SK-N-SH (cell line): Measurements from ENCODE around the gene PARP9. TPM values are rescaled to one million over a fixed set of nuclear protein-coding genes. Genes with fewer than 3 reads are reported as not detected.

Source experiments
- CTCF ChIA-PET: fragments of 300-600, 350-600 bp; formaldehyde crosslinking; extraction: SDS; loops from one replicate; lab custom pipeline; 2021; lab: Yijun Ruan, JAX
- POLR2A ChIA-PET: fragments of 350-600 bp; sonication (Branson Sonifier 250); formaldehyde crosslinking; extraction: SDS; loops from one replicate; lab custom pipeline; 2020; ENCODE audit warnings: antibody characterized with exemption, inconsistent platforms; lab: Yijun Ruan, JAX
- DNase-seq: peaks from one replicate; pipeline ENCODE4 v3.0.0; 2012
- H2AFZ ChIP-seq: fragments of 200-600 bp; sonication (generic); 2 replicates; pipeline ENCODE4 v1.8.1; 2016; ENCODE audit warnings: antibody characterized with exemption, mild to moderate bottlenecking, low read depth
- H3F3A ChIP-seq: fragments of 200-600 bp; sonication (generic); replicated peaks from 2 replicates; pipeline ENCODE3; 2016; ENCODE audit warnings: antibody characterized with exemption, mild to moderate bottlenecking; ENCODE audit not compliant: insufficient read depth
- H3K27ac ChIP-seq, 2 experiments: fragments of 200-500 bp in 1 of 2; fragments of 200-600 bp in 1 of 2; sonication (Bioruptor generic) in 1 of 2; sonication (generic), shearing (Covaris generic) in 1 of 2; 2 replicates each; pipeline versions ENCODE4 v1.5.1 to v1.6.1; 2014 to 2016; ENCODE audit warnings: low read depth in 2 of 2, inconsistent platforms in 1 of 2, low read length in 1 of 2, mild to moderate bottlenecking in 1 of 2, mixed read lengths in 1 of 2
- H3K27me3 ChIP-seq: fragments of 200-600 bp; sonication (generic), shearing (Covaris generic); 2 replicates; pipeline ENCODE4 v1.6.1; 2016; ENCODE audit warnings: mixed run types; ENCODE audit not compliant: insufficient read depth
- H3K36me3 ChIP-seq, 2 experiments: fragments of 200-500 bp in 1 of 2; fragments of 200-600 bp in 1 of 2; sonication (Bioruptor generic) in 1 of 2; sonication (generic) in 1 of 2; replicated peaks in 1 of 2; 2 replicates each; pipeline versions ENCODE3 to v1.5.1; 2014 to 2016; ENCODE audit warnings: low read length in 1 of 2, mild to moderate bottlenecking in 1 of 2; ENCODE audit not compliant: insufficient read depth in 2 of 2, control insufficient read depth in 1 of 2
- H3K4me1 ChIP-seq, 2 experiments: fragments of 200-500 bp in 1 of 2; fragments of 200-600 bp in 1 of 2; sonication (Bioruptor generic) in 1 of 2; sonication (generic), shearing (Covaris generic) in 1 of 2; 2 replicates each; pipeline versions ENCODE4 v1.5.1 to v1.6.1; 2014 to 2016; ENCODE audit warnings: low read depth in 1 of 2, low read length in 1 of 2, mixed run types in 1 of 2; ENCODE audit not compliant: insufficient read depth in 2 of 2, control insufficient read depth in 1 of 2
- H3K4me2 ChIP-seq: fragments of 200-600 bp; sonication (generic), shearing (Covaris generic); 2 replicates; pipeline ENCODE4 v1.6.1; 2017; ENCODE audit warnings: mixed run types
- H3K4me3 ChIP-seq, 2 experiments: fragments of 200-500 bp in 1 of 2; fragments of 200-600 bp in 1 of 2; sonication (Bioruptor generic) in 1 of 2; sonication (generic), shearing (Covaris generic) in 1 of 2; 2 replicates each; pipeline versions ENCODE4 v1.5.1 to v1.8.1; 2014 to 2016; ENCODE audit warnings: low read depth in 2 of 2, inconsistent platforms in 1 of 2, low read length in 1 of 2, mild to moderate bottlenecking in 1 of 2, mixed read lengths in 1 of 2, moderate library complexity in 1 of 2
- H3K79me2 ChIP-seq: fragments of 200-600 bp; sonication (generic); 2 replicates; pipeline ENCODE4 v1.8.1; 2017; ENCODE audit warnings: mild to moderate bottlenecking; ENCODE audit not compliant: insufficient read depth
- H3K9ac ChIP-seq: fragments of 200-600 bp; sonication (generic); 2 replicates; pipeline ENCODE4 v1.6.1; 2017; ENCODE audit warnings: mixed run types
- H3K9me2 ChIP-seq: fragments of 200-600 bp; sonication (generic); 2 replicates; pipeline ENCODE4 v1.6.1; 2017; ENCODE audit warnings: mixed run types
- H3K9me3 ChIP-seq: fragments of 200-600 bp; sonication (generic); 2 replicates; pipeline ENCODE4 v1.6.1; 2017; ENCODE audit warnings: mixed run types, mild to moderate bottlenecking, moderate library complexity
- H4K20me1 ChIP-seq: fragments of 200-600 bp; sonication (generic); 2 replicates; pipeline ENCODE4 v1.6.1; 2017; ENCODE audit warnings: mild to moderate bottlenecking, mixed run types; ENCODE audit not compliant: insufficient read depth
- CHD2 ChIP-seq: fragments of 150-350 bp; IDR thresholded peaks from 2 replicates; pipeline ENCODE4 v1.6.1; 2018; ENCODE audit warnings: low read length; ENCODE audit not compliant: partially characterized antibody
- ELF1 ChIP-seq: IDR thresholded peaks from 2 replicates; pipeline ENCODE4 v1.4.0; 2012
- EZH2phosphoT487 ChIP-seq: fragments of 200-600 bp; sonication (generic); IDR thresholded peaks from 2 replicates; pipeline ENCODE4 v1.6.1; 2017; ENCODE audit warnings: low read depth, mixed run types, mild to moderate bottlenecking, antibody characterized with exemption, moderate library complexity, borderline replicate concordance
- FOXJ3 ChIP-seq: sonication (generic); formaldehyde crosslinking; IDR thresholded peaks from 2 replicates; pipeline ENCODE4 v1.5.1; 2020; ENCODE audit warnings: mild to moderate bottlenecking, missing genetic modification reagents
- FOXM1 ChIP-seq: IDR thresholded peaks from 2 replicates; pipeline ENCODE4 v1.4.0; 2012; ENCODE audit warnings: low read depth, mild to moderate bottlenecking
- GABPA ChIP-seq: IDR thresholded peaks from 2 replicates; pipeline ENCODE4 v1.4.0; 2012; ENCODE audit warnings: low read depth, mild to moderate bottlenecking
- GATA2 ChIP-seq: sonication (generic); formaldehyde crosslinking; IDR thresholded peaks from 2 replicates; pipeline ENCODE4 v1.5.0; 2020; ENCODE audit warnings: mild to moderate bottlenecking, missing genetic modification reagents
- IRF3 ChIP-seq: fragments of 150-350 bp; IDR thresholded peaks from 2 replicates; pipeline ENCODE4 v1.6.1; 2016; ENCODE audit warnings: mild to moderate bottlenecking, low read depth, low read length
- NFIC ChIP-seq: IDR thresholded peaks from 2 replicates; pipeline ENCODE4 v1.4.0; 2012; ENCODE audit warnings: borderline replicate concordance
- RAD21 ChIP-seq: IDR thresholded peaks from 2 replicates; pipeline ENCODE4 v1.6.1; 2012; ENCODE audit warnings: mild to moderate bottlenecking, low read length
- RCOR1 ChIP-seq: fragments of 150-350 bp; IDR thresholded peaks from 2 replicates; pipeline ENCODE4 v1.6.1; 2017; ENCODE audit warnings: antibody characterized with exemption, low read length
- RFX5 ChIP-seq: IDR thresholded peaks from 2 replicates; pipeline ENCODE4 v1.6.1; 2012; ENCODE audit warnings: mild to moderate bottlenecking, improper control_type of control experiment, low read length
- RXRA ChIP-seq: IDR thresholded peaks from 2 replicates; pipeline ENCODE4 v1.4.0; 2012; ENCODE audit warnings: low read depth, mild to moderate bottlenecking, borderline replicate concordance
- SMC3 ChIP-seq: IDR thresholded peaks from 2 replicates; pipeline ENCODE4 v1.6.1; 2012; ENCODE audit warnings: low read depth, low read length, improper control_type of control experiment
- TCF12 ChIP-seq: IDR thresholded peaks from 2 replicates; pipeline ENCODE4 v1.4.0; 2012
- USF1 ChIP-seq: IDR thresholded peaks from 2 replicates; pipeline ENCODE4 v1.4.0; 2012; ENCODE audit warnings: low read depth, borderline replicate concordance
- ZBTB33 ChIP-seq: IDR thresholded peaks from 2 replicates; pipeline ENCODE4 v1.4.0; 2012; ENCODE audit warnings: low read depth, borderline replicate concordance
- WGBS: methylation state at CpG from one replicate; pipeline ENCODE4 v1.1.6; 2017; ENCODE audit warnings: low lambda C conversion rate; 5-methylcytosine and 5-hydroxymethylcytosine counted together
- polyA plus RNA-seq, 3 experiments: library from polyadenylated mRNA; depleted of rRNA; stranded (reverse); fragments of >200 nt; gene quantifications; 2 replicates each; pipeline ENCODE4 v1.2.3, GENCODE V29; 2012
- TF ChIP-seq, protein P1 (sequence below): fragments of 200-600 bp; sonication (generic); IDR thresholded peaks from 2 replicates; pipeline ENCODE4 v1.6.1; 2017; ENCODE audit warnings: antibody characterized with exemption, mild to moderate bottlenecking, moderate library complexity

Gene PARP9
- polyA plus RNA-seq, 1 of the 3 experiments (the other 2 are of a cell fraction) = 13.5 TPM

DNA sequence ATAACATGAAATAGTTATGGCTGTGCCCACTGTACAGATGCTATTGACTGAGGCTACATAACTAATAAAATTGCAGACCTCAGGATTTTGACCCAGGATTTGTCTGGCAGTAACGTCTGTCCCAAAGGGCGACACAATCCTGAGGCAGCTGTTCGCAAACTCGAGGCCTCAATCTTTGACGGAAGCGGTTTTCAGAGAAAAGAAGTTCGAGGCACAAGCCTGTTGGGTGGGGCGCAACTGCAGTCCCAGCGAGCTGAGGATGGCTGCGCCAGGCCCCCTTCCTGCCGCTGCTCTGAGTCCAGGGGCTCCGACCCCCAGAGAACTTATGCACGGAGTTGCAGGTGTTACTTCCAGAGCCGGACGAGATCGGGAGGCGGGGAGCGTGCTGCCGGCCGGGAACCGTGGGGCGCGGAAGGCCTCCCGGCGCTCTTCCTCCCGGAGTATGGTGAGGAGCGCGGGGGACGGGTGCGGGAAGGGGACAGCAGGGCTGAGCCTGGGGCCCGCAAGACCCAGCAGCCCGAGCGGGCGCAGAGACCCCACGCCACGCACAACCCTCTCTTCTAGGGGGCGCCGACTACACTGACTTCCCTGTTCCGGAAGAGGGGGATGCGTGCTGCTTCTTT, 13.4 kb upstream of the PARP9 start, which contains the start of gene PARP15:
PARP15 (plus strand) TSS at position 242 of the 623 bp plus-strand sequence; CDS start at position 260, 18 bp downstream.
- no peaks in the 10 kb centered on the region for H3F3A ChIP-seq
- no peak within 1 kb of the TSS for H3K27ac ChIP-seq
- POLR2A ChIA-PET = no interaction called here
- no peaks in the 10 kb centered on the region for H3K79me2 ChIP-seq
- no peaks in the 10 kb centered on the region for H4K20me1 ChIP-seq
- WGBS = 62% methylated on average over 23 of the region's 40 CpGs
- H3K9me2 ChIP-seq = no peaks in the 10 kb centered on the region
- TF ChIP-seq RAD21 (no peak), ZBTB33 (no peak), FOXM1 (no peak), RFX5 (no peak), IRF3 (no peak), ELF1 (no peak), GABPA (no peak), FOXJ3 (no peak), CHD2 (no peak), NFIC (no peak), GATA2 (no peak), RXRA (no peak), EZH2phosphoT487 (no peak), SMC3 (no peak), USF1 (no peak), TCF12 (no peak), RCOR1 (no peak)
- TF ChIP-seq, protein P1, sequence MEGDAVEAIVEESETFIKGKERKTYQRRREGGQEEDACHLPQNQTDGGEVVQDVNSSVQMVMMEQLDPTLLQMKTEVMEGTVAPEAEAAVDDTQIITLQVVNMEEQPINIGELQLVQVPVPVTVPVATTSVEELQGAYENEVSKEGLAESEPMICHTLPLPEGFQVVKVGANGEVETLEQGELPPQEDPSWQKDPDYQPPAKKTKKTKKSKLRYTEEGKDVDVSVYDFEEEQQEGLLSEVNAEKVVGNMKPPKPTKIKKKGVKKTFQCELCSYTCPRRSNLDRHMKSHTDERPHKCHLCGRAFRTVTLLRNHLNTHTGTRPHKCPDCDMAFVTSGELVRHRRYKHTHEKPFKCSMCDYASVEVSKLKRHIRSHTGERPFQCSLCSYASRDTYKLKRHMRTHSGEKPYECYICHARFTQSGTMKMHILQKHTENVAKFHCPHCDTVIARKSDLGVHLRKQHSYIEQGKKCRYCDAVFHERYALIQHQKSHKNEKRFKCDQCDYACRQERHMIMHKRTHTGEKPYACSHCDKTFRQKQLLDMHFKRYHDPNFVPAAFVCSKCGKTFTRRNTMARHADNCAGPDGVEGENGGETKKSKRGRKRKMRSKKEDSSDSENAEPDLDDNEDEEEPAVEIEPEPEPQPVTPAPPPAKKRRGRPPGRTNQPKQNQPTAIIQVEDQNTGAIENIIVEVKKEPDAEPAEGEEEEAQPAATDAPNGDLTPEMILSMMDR = no peak
- peaks cover 12% of the 10 kb centered on the region; the same call in 1 of the 2 replicates for H3K9me3 ChIP-seq
- H2AFZ ChIP-seq = no peak within 1 kb of the TSS
- H3K9ac ChIP-seq = no peak within 1 kb of the TSS
- no peaks in the 10 kb centered on the region for H3K36me3 ChIP-seq
- H3K27me3 ChIP-seq = no peaks in the 10 kb centered on the region
- H3K4me1 ChIP-seq = peaks cover 0 to 6% of the 10 kb centered on the region in 2 experiments; a peak in 1 of 4 replicates
- H3K4me3 ChIP-seq = no peak within 1 kb of the TSS; a peak in 1 of 4 replicates
- CTCF ChIA-PET = interaction anchor here (1.0 kb wide), 1 partner anchor 15 kb away, joined by 3 read pairs; no protein-coding TSS in a partner anchor
- H3K4me2 ChIP-seq = no peak within 1 kb of the TSS
- DNase-seq = peak; percentile 30
